ENCODE measurements around the gene SMAD3. TPM values are rescaled to one million over a fixed set of nuclear protein-coding genes. Genes with fewer than 3 reads are reported as not detected.

The SMAD3 gene
- polyA plus RNA-seq, 1 experiment = 59.4 TPM

DNA sequence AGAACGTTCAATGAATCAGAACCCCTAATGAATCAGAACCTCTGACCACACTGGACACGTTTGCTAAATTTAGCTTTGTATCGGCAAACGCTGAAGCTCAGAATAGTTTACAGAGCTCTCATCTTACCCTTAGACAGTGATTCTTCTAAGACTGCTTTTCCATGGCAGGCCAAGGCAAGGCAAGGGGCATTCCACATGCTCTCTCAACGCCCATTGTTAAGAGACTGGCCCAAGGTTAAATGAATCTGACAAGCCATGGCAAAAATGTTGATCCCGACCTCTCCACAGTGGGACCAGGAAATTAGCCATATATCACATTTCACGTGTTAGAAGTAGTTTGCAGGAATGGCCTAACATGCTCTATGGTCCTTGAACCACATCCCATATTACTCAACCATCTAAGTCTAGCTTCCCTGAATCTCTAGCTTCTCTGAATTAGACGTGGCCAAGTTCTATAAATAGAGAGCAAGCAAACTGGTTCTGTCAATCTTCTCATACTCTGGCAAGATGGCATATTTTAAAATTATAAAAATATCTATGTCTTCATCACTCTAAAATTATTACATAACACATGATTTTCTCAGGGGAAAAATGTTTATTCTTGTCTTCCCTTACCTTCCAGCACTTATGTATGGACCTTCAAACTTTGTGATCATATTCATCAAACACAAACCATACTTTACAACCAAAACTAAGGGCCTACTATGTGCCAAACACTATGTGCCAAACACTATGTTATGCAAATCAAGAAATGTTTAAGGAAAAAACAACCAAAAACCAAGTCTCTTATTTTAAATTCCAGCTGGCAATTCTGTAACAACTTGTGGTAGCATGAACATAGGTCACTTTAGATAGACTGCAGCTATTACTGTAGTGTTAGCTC, 134.7 kb downstream of the SMAD3 start:
- peaks cover 5% of the 10 kb centered on the region; the same call in 1 of the 2 replicates for H3K36me3 ChIP-seq (ENCODE audit: control insufficient read depth, insufficient read depth, low read length)
- no peak for DNase-seq (ENCODE audit: low read depth)
- ChIA-PET CTCF (interaction anchor here (1.0 to 1.5 kb wide), 4 partner anchors 9 to 253 kb away, joined by 3 read pairs; no protein-coding TSS in a partner anchor), POLR2A (interaction anchor here (0.6 kb wide), 1 partner anchor 264 kb away, joined by 3 read pairs; no protein-coding TSS in a partner anchor)
- H3K27me3 ChIP-seq (ENCODE audit: control insufficient read depth, insufficient read depth, low read length) = no peaks in the 10 kb centered on the region
- TF ChIP-seq, protein P1, sequence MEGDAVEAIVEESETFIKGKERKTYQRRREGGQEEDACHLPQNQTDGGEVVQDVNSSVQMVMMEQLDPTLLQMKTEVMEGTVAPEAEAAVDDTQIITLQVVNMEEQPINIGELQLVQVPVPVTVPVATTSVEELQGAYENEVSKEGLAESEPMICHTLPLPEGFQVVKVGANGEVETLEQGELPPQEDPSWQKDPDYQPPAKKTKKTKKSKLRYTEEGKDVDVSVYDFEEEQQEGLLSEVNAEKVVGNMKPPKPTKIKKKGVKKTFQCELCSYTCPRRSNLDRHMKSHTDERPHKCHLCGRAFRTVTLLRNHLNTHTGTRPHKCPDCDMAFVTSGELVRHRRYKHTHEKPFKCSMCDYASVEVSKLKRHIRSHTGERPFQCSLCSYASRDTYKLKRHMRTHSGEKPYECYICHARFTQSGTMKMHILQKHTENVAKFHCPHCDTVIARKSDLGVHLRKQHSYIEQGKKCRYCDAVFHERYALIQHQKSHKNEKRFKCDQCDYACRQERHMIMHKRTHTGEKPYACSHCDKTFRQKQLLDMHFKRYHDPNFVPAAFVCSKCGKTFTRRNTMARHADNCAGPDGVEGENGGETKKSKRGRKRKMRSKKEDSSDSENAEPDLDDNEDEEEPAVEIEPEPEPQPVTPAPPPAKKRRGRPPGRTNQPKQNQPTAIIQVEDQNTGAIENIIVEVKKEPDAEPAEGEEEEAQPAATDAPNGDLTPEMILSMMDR (IDR thresholded peaks at IDR 0.05; ENCODE audit: insufficient read depth, low read depth, low read length) = no peak
- H3K4me3 ChIP-seq (ENCODE audit: low read depth, low read length) = no peak overlapping the region

- CTCF ChIA-PET = interaction anchor here (1.0 to 1.2 kb wide), 2 partner anchors 9 to 47 kb away, joined by 3 to 4 read pairs; no protein-coding TSS in a partner anchor
- POLR2A ChIA-PET = interaction anchor here (0.6 kb wide), 1 partner anchor 310 kb away, joined by 3 read pairs; no protein-coding TSS in a partner anchor
- Histone ChIP-seq H3K36me3 (ENCODE audit: control insufficient read depth, insufficient read depth, low read length) (peaks cover 2% of the 10 kb centered on the region), H3K4me3 (ENCODE audit: low read depth, low read length) (no peak overlapping the region), H3K27me3 (ENCODE audit: control insufficient read depth, insufficient read depth, low read length) (no peaks in the 10 kb centered on the region)
- no peak for DNase-seq (ENCODE audit: low read depth)
- TF ChIP-seq, protein P1 (IDR thresholded peaks at IDR 0.05; ENCODE audit: insufficient read depth, low read depth, low read length) = no peak
These were observed 135.7 kb downstream of the SMAD3 start for GRCh38 chr15:67201136-67201535.

- ChIA-PET CTCF (interaction anchor here (1.2 to 1.3 kb wide), 2 partner anchors 9 to 10 kb away, joined by 3 to 4 read pairs; no protein-coding TSS in a partner anchor), POLR2A (no interaction called here)
- Histone ChIP-seq H3K4me3 (ENCODE audit: low read depth, low read length) (no peak overlapping the region), H3K36me3 (ENCODE audit: control insufficient read depth, insufficient read depth, low read length) (peaks cover 2% of the 10 kb centered on the region), H3K27me3 (ENCODE audit: control insufficient read depth, insufficient read depth, low read length) (no peaks in the 10 kb centered on the region)
- TF ChIP-seq, protein P1 (IDR thresholded peaks at IDR 0.05; ENCODE audit: insufficient read depth, low read depth, low read length) = no peak
- no peak for DNase-seq (ENCODE audit: low read depth)
These were observed 136.7 kb downstream of the SMAD3 start for GRCh38 chr15:67202091-67202490.

DNA sequence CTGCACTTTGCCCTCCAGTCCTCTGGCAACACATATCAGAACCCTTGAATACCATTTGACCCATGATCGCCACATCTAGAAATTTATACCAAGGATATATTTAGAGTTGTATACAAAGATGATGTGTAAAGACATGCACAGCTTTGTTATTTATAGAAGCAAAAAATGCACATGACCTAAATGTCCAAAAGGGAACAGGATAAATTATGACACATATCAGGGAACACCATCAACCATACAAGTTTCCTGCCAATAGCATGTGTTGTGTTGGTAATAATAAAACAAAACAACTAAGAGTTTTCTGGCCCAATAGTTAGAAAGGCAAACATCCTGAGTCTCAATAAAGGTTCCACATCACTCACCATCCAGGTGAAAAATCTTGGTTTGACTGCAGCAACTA, 137.6 kb downstream of the SMAD3 start:
- peaks cover 2% of the 10 kb centered on the region for H3K36me3 ChIP-seq (ENCODE audit: control insufficient read depth, insufficient read depth, low read length)
- ChIA-PET POLR2A (no interaction called here), CTCF (interaction anchor here (1.3 kb wide), 1 partner anchor 8 kb away, joined by 3 read pairs; no protein-coding TSS in a partner anchor)
- DNase-seq (ENCODE audit: low read depth) = no peak
- TF ChIP-seq, protein P1 (IDR thresholded peaks at IDR 0.05; ENCODE audit: insufficient read depth, low read depth, low read length) = no peak
- no peaks in the 10 kb centered on the region for H3K27me3 ChIP-seq (ENCODE audit: control insufficient read depth, insufficient read depth, low read length)
- no peak overlapping the region for H3K4me3 ChIP-seq (ENCODE audit: low read depth, low read length)

DNA sequence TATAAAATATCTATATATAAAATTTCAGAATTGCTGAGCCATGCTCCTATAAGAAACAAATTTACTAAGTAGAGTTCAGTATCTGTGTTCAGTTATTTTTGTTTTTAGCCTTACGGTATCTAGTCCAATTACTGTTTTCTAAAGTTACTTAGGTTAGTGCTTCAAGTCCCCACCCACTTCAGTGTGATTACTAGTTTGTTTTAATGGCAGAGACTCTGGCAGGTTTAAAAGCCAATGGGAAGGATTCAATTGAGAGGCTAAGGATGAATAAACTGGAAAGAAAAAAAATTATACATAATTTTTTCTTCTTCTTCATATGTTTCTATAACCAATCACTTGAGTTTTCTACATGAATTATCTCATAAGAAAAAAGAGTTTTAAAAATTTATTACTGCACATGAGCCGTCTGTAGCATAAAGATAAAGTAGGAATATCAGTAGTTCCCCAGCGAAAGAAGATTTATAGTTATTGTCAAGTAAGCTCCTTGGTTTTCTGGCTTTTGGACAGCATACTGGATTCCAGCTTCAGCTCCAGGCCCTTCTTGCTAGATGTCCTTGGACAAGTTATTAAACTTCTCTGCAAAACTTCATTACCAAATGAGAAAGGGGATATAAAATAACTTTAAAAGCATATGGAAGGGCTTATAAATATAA, 142.3 kb downstream of the SMAD3 start:
- Histone ChIP-seq H3K36me3 (ENCODE audit: control insufficient read depth, insufficient read depth, low read length) (no peaks in the 10 kb centered on the region; the same call in none of the 2 replicates), H3K27me3 (ENCODE audit: control insufficient read depth, insufficient read depth, low read length) (no peaks in the 10 kb centered on the region), H3K4me3 (ENCODE audit: low read depth, low read length) (no peak overlapping the region)
- TF ChIP-seq, protein P1 (IDR thresholded peaks at IDR 0.05; ENCODE audit: insufficient read depth, low read depth, low read length) = no peak
- POLR2A ChIA-PET = no interaction called here
- CTCF ChIA-PET = interaction anchor here (0.6 kb wide), 1 partner anchor 15 kb away, joined by 3 read pairs; no protein-coding TSS in a partner anchor
- DNase-seq (ENCODE audit: low read depth) = no peak

Measured in BJ (cell line).